H1 (cell line): ENCODE measurements around the gene NKAIN4. TPM values are rescaled to one million over a fixed set of nuclear protein-coding genes. Genes with fewer than 3 reads are reported as not detected.

ENCODE experiments used
- CTCF ChIA-PET: fragments of 300-600 bp; sonication (Branson Sonifier 250); formaldehyde crosslinking; loops from one replicate; lab custom pipeline; 2021; ENCODE audit not compliant: partially characterized antibody; lab: Charles Lee
- POLR2A ChIA-PET: fragments of 300-600 bp; sonication (Branson Sonifier 250); formaldehyde crosslinking; loops from one replicate; lab custom pipeline; 2021; ENCODE audit warnings: inconsistent platforms; ENCODE audit not compliant: partially characterized antibody; lab: Charles Lee
- DNase-seq, 2 experiments: peaks; one replicate each; pipeline versions ENCODE4 v3.0.0 to v3.0.0-alpha.2; 2010 to 2022; ENCODE audit warnings: low spot score in 2 of 2, low read depth in 1 of 2, mixed read lengths in 1 of 2
- FAIRE-seq: peaks from 2 replicates; lab custom pipeline; 2011; peaks lifted over from hg19 to GRCh38; lab: Jason Lieb, UNC
- H2AFZ ChIP-seq: 2 replicates; pipeline ENCODE4 v1.8.1; 2012; ENCODE audit warnings: low read length, inconsistent platforms
- H2AK5ac ChIP-seq: 2 replicates; pipeline ENCODE4 v1.6.1; 2013; ENCODE audit warnings: low read depth, low read length
- H2BK120ac ChIP-seq: replicated peaks from 2 replicates; pipeline ENCODE3; 2013; ENCODE audit warnings: low read depth, low read length, inconsistent platforms
- H2BK12ac ChIP-seq: 2 replicates; pipeline ENCODE4 v1.6.1; 2013; ENCODE audit warnings: low read depth, low read length
- H2BK15ac ChIP-seq: 2 replicates; pipeline ENCODE4 v1.6.1; 2013; ENCODE audit warnings: low read length
- H2BK20ac ChIP-seq: 2 replicates; pipeline ENCODE4 v1.6.1; 2013; ENCODE audit warnings: low read length
- H2BK5ac ChIP-seq: 2 replicates; pipeline ENCODE4 v1.6.1; 2013; ENCODE audit warnings: low read depth, low read length
- H3K14ac ChIP-seq: 2 replicates; pipeline ENCODE4 v1.6.1; 2013; ENCODE audit warnings: inconsistent platforms; ENCODE audit not compliant: insufficient read length
- H3K18ac ChIP-seq: 2 replicates; pipeline ENCODE4 v1.6.1; 2013; ENCODE audit warnings: low read length; ENCODE audit errors: extremely low read depth
- H3K23ac ChIP-seq: 2 replicates; pipeline ENCODE4 v1.6.1; 2013; ENCODE audit warnings: inconsistent platforms; ENCODE audit not compliant: insufficient read length
- H3K23me2 ChIP-seq: 2 replicates; pipeline ENCODE4 v1.6.1; 2013; ENCODE audit warnings: low read depth, low read length
- H3K27ac ChIP-seq: 2 replicates; pipeline ENCODE4 v1.6.1; 2011; ENCODE audit warnings: low read depth, low read length, inconsistent platforms
- H3K27me3 ChIP-seq, 4 experiments: replicated peaks in 1 of 4; 1 replicate in 1 of 4; 2 replicates in 3 of 4; pipeline versions ENCODE4 v1.6.1 to v1.8.1; 2011 to 2013; ENCODE audit warnings: low read length in 3 of 4, mild to moderate bottlenecking in 3 of 4, inconsistent platforms in 2 of 4, mixed read lengths in 2 of 4, moderate library complexity in 1 of 4; ENCODE audit not compliant: control insufficient read depth in 3 of 4, insufficient read depth in 3 of 4; ENCODE audit errors: extremely low read depth in 1 of 4
- H3K36me3 ChIP-seq, 4 experiments: 2 replicates each; pipeline versions ENCODE4 v1.6.1 to v1.8.1; 2011 to 2013; ENCODE audit warnings: mild to moderate bottlenecking in 4 of 4, low read length in 3 of 4, moderate library complexity in 2 of 4, control low read depth in 1 of 4, inconsistent platforms in 1 of 4; ENCODE audit not compliant: insufficient read depth in 4 of 4, control insufficient read depth in 2 of 4
- H3K4ac ChIP-seq: replicated peaks from 2 replicates; pipeline ENCODE3; 2013; ENCODE audit warnings: low read length, low read depth, mixed read lengths, inconsistent platforms; ENCODE audit not compliant: insufficient read length
- H3K4me1 ChIP-seq, 4 experiments: replicated peaks in 1 of 4; 1 replicate in 1 of 4; 2 replicates in 3 of 4; pipeline versions ENCODE4 v1.6.1 to v1.8.1; 2011 to 2013; ENCODE audit warnings: low read length in 3 of 4, inconsistent platforms in 2 of 4, mixed read lengths in 1 of 4; ENCODE audit not compliant: insufficient read depth in 4 of 4, control insufficient read depth in 3 of 4
- H3K4me2 ChIP-seq, 2 experiments: 2 replicates each; pipeline versions ENCODE4 v1.6.1 to v1.8.1; 2011 to 2013; ENCODE audit warnings: low read depth in 2 of 2, low read length in 2 of 2, control low read depth in 1 of 2, inconsistent platforms in 1 of 2, mild to moderate bottlenecking in 1 of 2; ENCODE audit not compliant: insufficient read depth in 1 of 2
- H3K4me3 ChIP-seq, 4 experiments: fragments of 200-600, 300-600 bp in 1 of 4; sonication (generic), shearing (Covaris generic), sonication (Bioruptor Twin) in 1 of 4; 2 replicates each; pipeline versions ENCODE4 v1.5.1 to v1.8.1; 2011 to 2016; ENCODE audit warnings: low read length in 4 of 4, low read depth in 3 of 4, control low read depth in 2 of 4, inconsistent platforms in 2 of 4, mild to moderate bottlenecking in 2 of 4, mixed read lengths in 1 of 4, moderate library complexity in 1 of 4; ENCODE audit not compliant: insufficient read depth in 2 of 4; ENCODE audit errors: extremely low read depth in 1 of 4
- H3K56ac ChIP-seq: replicated peaks from 2 replicates; pipeline ENCODE3; 2013; ENCODE audit warnings: low read depth, mild to moderate bottlenecking, mixed read lengths, low read length, inconsistent platforms; ENCODE audit not compliant: insufficient read length
- H3K79me1 ChIP-seq: 2 replicates; pipeline ENCODE4 v1.6.1; 2013; ENCODE audit warnings: low read depth, low read length, control low read depth
- H3K79me2 ChIP-seq, 2 experiments: 2 replicates each; pipeline versions ENCODE4 v1.6.1 to v1.8.1; 2012 to 2013; ENCODE audit warnings: low read length in 2 of 2, mild to moderate bottlenecking in 2 of 2, inconsistent platforms in 1 of 2; ENCODE audit not compliant: insufficient read depth in 2 of 2, control insufficient read depth in 1 of 2
- H3K9ac ChIP-seq, 4 experiments: replicated peaks in 1 of 4; 1 replicate in 1 of 4; 2 replicates in 3 of 4; pipeline versions ENCODE4 v1.6.1 to v1.8.1; 2011 to 2013; ENCODE audit warnings: low read depth in 3 of 4, low read length in 3 of 4, control low read depth in 2 of 4, mild to moderate bottlenecking in 2 of 4, moderate library complexity in 2 of 4, inconsistent platforms in 1 of 4; ENCODE audit errors: extremely low read depth in 1 of 4
- H3K9me3 ChIP-seq, 2 experiments: 2 replicates each; pipeline versions ENCODE4 v1.6.1 to v1.8.1; 2012 to 2013; ENCODE audit warnings: mild to moderate bottlenecking in 2 of 2, moderate library complexity in 2 of 2, control low read depth in 1 of 2, inconsistent platforms in 1 of 2, low read depth in 1 of 2, low read length in 1 of 2, mixed read lengths in 1 of 2; ENCODE audit not compliant: insufficient read depth in 2 of 2
- H4K20me1 ChIP-seq, 2 experiments: replicated peaks in 1 of 2; 2 replicates each; pipeline versions ENCODE3 to v1.8.1; 2011 to 2013; ENCODE audit warnings: inconsistent platforms in 2 of 2, low read length in 2 of 2, mild to moderate bottlenecking in 1 of 2; ENCODE audit not compliant: insufficient read depth in 2 of 2, control insufficient read depth in 1 of 2
- H4K5ac ChIP-seq: 2 replicates; pipeline ENCODE4 v1.6.1; 2013; ENCODE audit warnings: low read length, low read depth, mixed read lengths, inconsistent platforms; ENCODE audit not compliant: insufficient read length
- H4K8ac ChIP-seq: 2 replicates; pipeline ENCODE4 v1.8.0; 2013; ENCODE audit warnings: mild to moderate bottlenecking, moderate library complexity, low read length, inconsistent platforms; ENCODE audit not compliant: insufficient read depth; ENCODE audit errors: extremely low read depth
- H4K91ac ChIP-seq: replicated peaks from 2 replicates; pipeline ENCODE3; 2013; ENCODE audit warnings: low read length, mixed read lengths, inconsistent platforms; ENCODE audit not compliant: insufficient read length
- ASH2L ChIP-seq: fragments of 200-600, 300-600 bp; sonication (generic); IDR thresholded peaks from one replicate; pipeline ENCODE4 v1.7.1; 2017; ENCODE audit warnings: low read length
- BRCA1 ChIP-seq: IDR thresholded peaks from 2 replicates; pipeline ENCODE4 v1.6.1; 2012; ENCODE audit warnings: low read depth, low read length, improper control_type of control experiment
- CEBPB ChIP-seq: IDR thresholded peaks from 2 replicates; pipeline ENCODE4 v1.6.1; 2012; ENCODE audit warnings: low read depth, low read length
- CHD1 ChIP-seq: IDR thresholded peaks from 2 replicates; pipeline ENCODE4 v1.6.1; 2012; ENCODE audit warnings: low read depth, low read length, improper control_type of control experiment
- E2F6 ChIP-seq: IDR thresholded peaks from 2 replicates; pipeline ENCODE4 v1.6.1; 2012; ENCODE audit warnings: inconsistent platforms
- EGR1 ChIP-seq: IDR thresholded peaks from 2 replicates; pipeline ENCODE4 v1.6.1; 2011; ENCODE audit warnings: low read depth, low read length, borderline replicate concordance
- EP300 ChIP-seq, 2 experiments: IDR thresholded peaks; 1 replicate in 1 of 2; 2 replicates in 1 of 2; pipeline ENCODE4 v1.6.1; 2011 to 2012; ENCODE audit warnings: low read depth in 2 of 2, low read length in 2 of 2, mild to moderate bottlenecking in 2 of 2, borderline replicate concordance in 1 of 2, inconsistent platforms in 1 of 2, moderate library complexity in 1 of 2
- KDM1A ChIP-seq: fragments of 200-600, 300-600 bp; sonication (generic); IDR thresholded peaks from 2 replicates; pipeline ENCODE4 v1.7.1; 2016; ENCODE audit warnings: mild to moderate bottlenecking, low read length, borderline replicate concordance
- MAFK ChIP-seq: IDR thresholded peaks from 2 replicates; pipeline ENCODE4 v1.6.1; 2012; ENCODE audit warnings: low read depth, mild to moderate bottlenecking, improper control_type of control experiment, low read length
- MAX ChIP-seq: IDR thresholded peaks from 2 replicates; pipeline ENCODE4 v1.6.1; 2012; ENCODE audit warnings: inconsistent platforms
- NANOG ChIP-seq: IDR thresholded peaks from 2 replicates; pipeline ENCODE4 v1.6.1; 2011; ENCODE audit warnings: low read length, low read depth, mild to moderate bottlenecking, inconsistent platforms; ENCODE audit not compliant: insufficient read depth, poor library complexity, severe bottlenecking
- POU5F1 ChIP-seq: IDR thresholded peaks from 2 replicates; pipeline ENCODE4 v1.6.1; 2011; ENCODE audit warnings: low read depth, mild to moderate bottlenecking, low read length, moderate library complexity
- SP4 ChIP-seq: IDR thresholded peaks from 2 replicates; pipeline ENCODE4 v1.6.1; 2012; ENCODE audit warnings: low read length, inconsistent platforms
- YY1 ChIP-seq: IDR thresholded peaks from 2 replicates; pipeline ENCODE4 v1.6.1; 2011; ENCODE audit warnings: low read depth, mild to moderate bottlenecking, low read length
- whole genome bisulfite sequencing, 2 experiments: shearing (Covaris generic) in 1 of 2; methylation state at CpG; one replicate each; pipeline versions ENCODE4 v1.1.6 to v1.1.7; 2013 to 2015; ENCODE audit warnings: low lambda C conversion rate in 2 of 2, mixed read lengths in 2 of 2, inconsistent platforms in 1 of 2, low coverage in 1 of 2, missing lambda C conversion rate in 1 of 2; ENCODE audit not compliant: insufficient replicate concordance in 2 of 2, insufficient coverage in 1 of 2, insufficient read length in 1 of 2; ENCODE audit errors: extremely low coverage in 1 of 2, missing lambda C conversion rate in 1 of 2; 5-methylcytosine and 5-hydroxymethylcytosine counted together
- polyA plus RNA-seq, 7 experiments: library from polyadenylated mRNA; depleted of rRNA in 3 of 7; stranded (reverse) in 5 of 7; unstranded in 2 of 7; fragments of >200 nt in 5 of 7; fragments of 200-250 nt in 2 of 7; gene quantifications; 1 replicate in 5 of 7; 2 replicates in 1 of 7; 4 replicates in 1 of 7; pipeline versions ENCODE4 v1.2.1 to v1.2.3, GENCODE V29; 2011 to 2013; ENCODE audit warnings: missing spikeins in 2 of 7, mixed read lengths in 2 of 7
- total RNA-seq: library from RNA; stranded (reverse); fragmentation: NEBNext Ultra II Directional; extraction: Animal tissue kit (Norgen Biotek cat#: 25700); gene quantifications from 2 replicates; pipeline ENCODE4 v1.2.1, GENCODE V29; 2021

The NKAIN4 gene
- total and polyA plus RNA-seq, 2 of the 8 experiments (the other 6 are each of a cell fraction or from before 2014, with no cell fraction given): 6.9 to 17.0 TPM

- H3K4me1 ChIP-seq: peaks cover 0 to 3% (median 1%) of the 10 kb centered on the region in 4 experiments; a peak in 3 of 7 replicates
- H3K9me3 ChIP-seq: no peaks in the 10 kb centered on the region
- no peaks in the 10 kb centered on the region for H3K79me2 ChIP-seq
- H3K4ac ChIP-seq: no peak overlapping the region
- no peak overlapping the region for H3K56ac ChIP-seq
- no peak overlapping the region for H2BK5ac ChIP-seq
- H2BK15ac ChIP-seq: no peak overlapping the region
- no peaks in the 10 kb centered on the region for H3K36me3 ChIP-seq
- no peak overlapping the region for H4K8ac ChIP-seq
- no peak for DNase-seq
- ChIA-PET CTCF (interaction anchor here (1.1 to 10.9 kb wide), 6 partner anchors 9 to 49 kb away, joined by 3 to 199 read pairs (median 4); no protein-coding TSS in a partner anchor), POLR2A (interaction anchor here (0.6 to 1.5 kb wide), 2 partner anchors 13 to 26 kb away, joined by 3 read pairs; partner anchors contain the start of gene YTHDF1)
- H4K5ac ChIP-seq: no peak overlapping the region
- no peak overlapping the region for H3K14ac ChIP-seq
- 86% methylated on average over 10 of the region's 11 CpGs; no CpG with 5 or more reads in 1 of the 2 experiments for WGBS, 2 experiments
- no peak overlapping the region for H3K23ac ChIP-seq
- FAIRE-seq: no peak
- H3K23me2 ChIP-seq: no peaks in the 10 kb centered on the region
- no peaks in the 10 kb centered on the region; a peak in 2 of 7 replicates for H3K27me3 ChIP-seq
- H2BK12ac ChIP-seq: no peak overlapping the region
- no peak overlapping the region for H2AK5ac ChIP-seq
- H2BK20ac ChIP-seq: no peak overlapping the region
- no peak overlapping the region for H3K27ac ChIP-seq
- no peak overlapping the region for H2BK120ac ChIP-seq
- H4K91ac ChIP-seq: no peak overlapping the region
- no peak overlapping the region for H3K9ac ChIP-seq
- no peak overlapping the region for H3K4me2 ChIP-seq
- no peaks in the 10 kb centered on the region for H3K79me1 ChIP-seq
- no peaks in the 10 kb centered on the region for H4K20me1 ChIP-seq
- H2AFZ ChIP-seq: no peak overlapping the region
- no peak overlapping the region for H3K4me3 ChIP-seq
- no peak overlapping the region for H3K18ac ChIP-seq
- no peak for TF ChIP-seq EP300 (IDR thresholded peaks at IDR 0.05; ENCODE audit: borderline replicate concordance in 1 of 2, low read depth in 2 of 2, low read length in 2 of 2)
- TF ChIP-seq E2F6: no peak
- TF ChIP-seq KDM1A: no peak
- TF ChIP-seq POU5F1: no peak
- TF ChIP-seq BRCA1: no peak
- TF ChIP-seq CEBPB: no peak
- TF ChIP-seq MAFK: no peak
- no peak for TF ChIP-seq MAX
- no peak for TF ChIP-seq YY1
- no peak for TF ChIP-seq SP4
- TF ChIP-seq EGR1: no peak
- TF ChIP-seq NANOG: no peak
- no peak for TF ChIP-seq ASH2L
- TF ChIP-seq CHD1: no peak
Observed at GRCh38 chr20:63241272-63241671, 13.0 kb downstream of the NKAIN4 start.
